IMR-90 (cell line): Measurements from ENCODE around the gene SYNPO2. TPM values are rescaled to one million over a fixed set of nuclear protein-coding genes. Genes with fewer than 3 reads are reported as not detected.

Source experiments
- ATAC-seq: fragments of 200-7000 bp; cut with Tn5 transposase; 2 replicates; pipeline ENCODE4 v1.9.1; 2020; ENCODE audit warnings: low read depth, mild to moderate bottlenecking, moderate library complexity
- BruUV-seq: library from RNA; stranded (reverse); fragments of 400-500 nt; replicated peaks from 2 replicates; lab custom pipeline; 2021; lab: Mats Ljungman, UMichigan
- CTCF ChIA-PET: fragments of 300-600 bp; formaldehyde crosslinking; extraction: SDS; loops from one replicate; lab custom pipeline; 2021; ENCODE audit warnings: antibody characterized with exemption; lab: Yijun Ruan, JAX
- POLR2A ChIA-PET: fragments of 300-600 bp; sonication (Branson Sonifier 250); formaldehyde crosslinking; loops from one replicate; lab custom pipeline; 2022; ENCODE audit warnings: antibody characterized with exemption; ENCODE audit not compliant: unreplicated experiment; lab: Charles Lee
- DNase-seq: peaks from one replicate; pipeline ENCODE4 v3.0.0; 2013
- H2AFZ ChIP-seq: replicated peaks from 2 replicates; pipeline ENCODE3; 2013; ENCODE audit warnings: low read length, mild to moderate bottlenecking; ENCODE audit not compliant: poor library complexity
- H2AK5ac ChIP-seq: 2 replicates; pipeline ENCODE4 v1.6.1; 2013; ENCODE audit warnings: low read depth, low read length, inconsistent platforms
- H2AK9ac ChIP-seq: replicated peaks from 2 replicates; pipeline ENCODE3; 2013; ENCODE audit warnings: mild to moderate bottlenecking, low read depth, low read length, moderate library complexity; ENCODE audit not compliant: poor library complexity
- H2BK120ac ChIP-seq: 2 replicates; pipeline ENCODE4 v1.6.1; 2013; ENCODE audit warnings: low read depth, low read length, inconsistent platforms
- H2BK15ac ChIP-seq: 3 replicates; pipeline ENCODE4 v1.6.1; 2013; ENCODE audit warnings: low read depth, low read length, inconsistent platforms
- H2BK20ac ChIP-seq: 2 replicates; pipeline ENCODE4 v1.6.1; 2013; ENCODE audit warnings: low read depth, mild to moderate bottlenecking, inconsistent platforms, low read length, moderate library complexity
- H2BK5ac ChIP-seq: 2 replicates; pipeline ENCODE4 v1.6.1; 2013; ENCODE audit warnings: mild to moderate bottlenecking, low read depth, low read length, inconsistent platforms; ENCODE audit not compliant: poor library complexity, severe bottlenecking
- H3K14ac ChIP-seq: replicated peaks from 2 replicates; pipeline ENCODE4 v1.6.1; 2013; ENCODE audit warnings: low read depth, low read length, inconsistent platforms
- H3K18ac ChIP-seq: 2 replicates; pipeline ENCODE4 v1.6.1; 2013; ENCODE audit warnings: low read depth, low read length, control low read depth
- H3K23ac ChIP-seq: 2 replicates; pipeline ENCODE4 v1.6.1; 2013; ENCODE audit warnings: low read depth, low read length, inconsistent platforms
- H3K27ac ChIP-seq: 2 replicates; pipeline ENCODE4 v1.5.1; 2013; ENCODE audit warnings: mild to moderate bottlenecking, control low read depth, low read length; ENCODE audit not compliant: insufficient read depth
- H3K27me3 ChIP-seq: 2 replicates; pipeline ENCODE4 v1.6.1; 2013; ENCODE audit warnings: low read length; ENCODE audit not compliant: control insufficient read depth, insufficient read depth
- H3K36me3 ChIP-seq: 2 replicates; pipeline ENCODE4 v1.6.1; 2013; ENCODE audit warnings: low read length, mixed read lengths; ENCODE audit not compliant: control insufficient read depth, insufficient read depth
- H3K4ac ChIP-seq: 2 replicates; pipeline ENCODE4 v1.6.1; 2013; ENCODE audit warnings: low read depth, low read length, inconsistent platforms
- H3K4me1 ChIP-seq: 2 replicates; pipeline ENCODE4 v1.6.1; 2013; ENCODE audit warnings: low read length, mixed read lengths; ENCODE audit not compliant: control insufficient read depth, insufficient read depth
- H3K4me2 ChIP-seq: 2 replicates; pipeline ENCODE4 v1.6.1; 2013; ENCODE audit warnings: low read depth, mild to moderate bottlenecking, control low read depth, low read length, moderate library complexity
- H3K4me3 ChIP-seq: 2 replicates; pipeline ENCODE4 v1.5.1; 2013; ENCODE audit warnings: low read depth, mild to moderate bottlenecking, control low read depth, low read length, moderate library complexity; ENCODE audit not compliant: insufficient read depth
- H3K56ac ChIP-seq: 2 replicates; pipeline ENCODE4 v1.6.1; 2013; ENCODE audit warnings: low read length, inconsistent platforms; ENCODE audit not compliant: insufficient read depth; ENCODE audit errors: extremely low read depth
- H3K79me1 ChIP-seq, 2 experiments: 2 replicates each; pipeline ENCODE4 v1.6.1; 2013; ENCODE audit warnings: low read length in 2 of 2, inconsistent platforms in 1 of 2, low read depth in 1 of 2
- H3K9ac ChIP-seq: 2 replicates; pipeline ENCODE4 v1.6.1; 2013; ENCODE audit warnings: low read depth, low read length, control low read depth
- H3K9me1 ChIP-seq: 2 replicates; pipeline ENCODE4 v1.6.1; 2013; ENCODE audit warnings: low read length, inconsistent platforms; ENCODE audit not compliant: insufficient read depth
- H3K9me3 ChIP-seq: 2 replicates; pipeline ENCODE4 v1.6.1; 2013; ENCODE audit warnings: low read length; ENCODE audit not compliant: control insufficient read depth, insufficient read depth
- H4K20me1 ChIP-seq: 2 replicates; pipeline ENCODE4 v1.6.1; 2013; ENCODE audit warnings: low read length, inconsistent platforms; ENCODE audit not compliant: insufficient read depth
- H4K5ac ChIP-seq: 2 replicates; pipeline ENCODE4 v1.6.1; 2013; ENCODE audit warnings: mild to moderate bottlenecking, low read depth, low read length, control low read depth
- H4K8ac ChIP-seq, 2 experiments: 2 replicates each; pipeline ENCODE4 v1.6.1; 2013; ENCODE audit warnings: low read depth in 2 of 2, low read length in 2 of 2, control low read depth in 1 of 2, inconsistent platforms in 1 of 2
- H4K91ac ChIP-seq: 2 replicates; pipeline ENCODE4 v1.6.1; 2013; ENCODE audit warnings: low read depth, low read length, inconsistent platforms; ENCODE audit not compliant: insufficient read depth
- BHLHE40 ChIP-seq: fragments of 150-350 bp; IDR thresholded peaks from 2 replicates; pipeline ENCODE4 v1.6.1; 2016; ENCODE audit warnings: mild to moderate bottlenecking, low read depth, low read length
- CEBPB ChIP-seq: IDR thresholded peaks from 2 replicates; pipeline ENCODE4 v1.6.1; 2012; ENCODE audit warnings: low read depth, low read length, improper control_type of control experiment
- CHD1 ChIP-seq: IDR thresholded peaks from 2 replicates; pipeline ENCODE4 v1.6.1; 2012; ENCODE audit warnings: low read depth, low read length, improper control_type of control experiment
- FOS ChIP-seq: fragments of 150-350 bp; IDR thresholded peaks from 2 replicates; pipeline ENCODE4 v1.6.1; 2016; ENCODE audit warnings: low read depth, low read length
- MXI1 ChIP-seq: IDR thresholded peaks from 2 replicates; pipeline ENCODE4 v1.6.1; 2012; ENCODE audit warnings: low read depth, mild to moderate bottlenecking, low read length, moderate library complexity, borderline replicate concordance
- NFE2L2 ChIP-seq: fragments of 150-350 bp; IDR thresholded peaks from 2 replicates; pipeline ENCODE4 v1.6.1; 2016; ENCODE audit warnings: low read depth, mild to moderate bottlenecking, low read length
- RAD21 ChIP-seq: IDR thresholded peaks from 2 replicates; pipeline ENCODE4 v1.6.1; 2012; ENCODE audit warnings: low read length, improper control_type of control experiment
- RFX5 ChIP-seq: IDR thresholded peaks from 2 replicates; pipeline ENCODE4 v1.8.0; 2012; ENCODE audit warnings: low read depth, mild to moderate bottlenecking, low read length, moderate library complexity
- WGBS, 2 experiments: methylation state at CpG; one replicate each; pipeline versions ENCODE4 v1.1.5 to v1.1.7; 2013; ENCODE audit warnings: missing lambda C conversion rate in 2 of 2; ENCODE audit not compliant: insufficient read length in 1 of 2; ENCODE audit errors: extremely low coverage in 2 of 2; 5-methylcytosine and 5-hydroxymethylcytosine counted together
- dilution Hi-C: fragments of 300-500 bp; cut with HindIII; formaldehyde crosslinking; loops from one replicate; pipeline ENCODE4 v1.14.3; 2018; ENCODE audit warnings: low sequenced_read_pairs; ENCODE audit not compliant: unreplicated experiment
- in situ Hi-C: fragments of 300-500 bp; cut with MboI; formaldehyde crosslinking; loops from 3 replicates; pipeline ENCODE4 v1.14.3; 2019; ENCODE audit warnings: low sequenced_read_pairs, inconsistent platforms, mixed read lengths
- intact Hi-C: fragments of 100-400 bp; cut with micrococcal nuclease; formaldehyde crosslinking; loops from 2 replicates; pipeline ENCODE4 v1.10.0; 2022
- polyA plus RNA-seq, 3 experiments: library from polyadenylated mRNA; depleted of rRNA; stranded (reverse); fragments of >200 nt; gene quantifications; 2 replicates each; pipeline ENCODE4 v1.2.3, GENCODE V29; 2012; ENCODE audit warnings: low replicate concordance in 1 of 3
- total RNA-seq: library from RNA; depleted of rRNA; stranded (reverse); fragments of >200 nt; gene quantifications from 2 replicates; pipeline ENCODE4 v1.2.3, GENCODE V29; 2012
- TF ChIP-seq, protein P1 (sequence below): conservative IDR thresholded peaks from 2 replicates; pipeline ENCODE4 v1.5.1; 2012; ENCODE audit warnings: mild to moderate bottlenecking, low read depth, low read length, improper control_type of control experiment

SYNPO2 gene
- total and polyA plus RNA-seq, 2 of the 4 experiments (the other 2 are of a cell fraction), result 0.99 to 1.8 TPM

DNA sequence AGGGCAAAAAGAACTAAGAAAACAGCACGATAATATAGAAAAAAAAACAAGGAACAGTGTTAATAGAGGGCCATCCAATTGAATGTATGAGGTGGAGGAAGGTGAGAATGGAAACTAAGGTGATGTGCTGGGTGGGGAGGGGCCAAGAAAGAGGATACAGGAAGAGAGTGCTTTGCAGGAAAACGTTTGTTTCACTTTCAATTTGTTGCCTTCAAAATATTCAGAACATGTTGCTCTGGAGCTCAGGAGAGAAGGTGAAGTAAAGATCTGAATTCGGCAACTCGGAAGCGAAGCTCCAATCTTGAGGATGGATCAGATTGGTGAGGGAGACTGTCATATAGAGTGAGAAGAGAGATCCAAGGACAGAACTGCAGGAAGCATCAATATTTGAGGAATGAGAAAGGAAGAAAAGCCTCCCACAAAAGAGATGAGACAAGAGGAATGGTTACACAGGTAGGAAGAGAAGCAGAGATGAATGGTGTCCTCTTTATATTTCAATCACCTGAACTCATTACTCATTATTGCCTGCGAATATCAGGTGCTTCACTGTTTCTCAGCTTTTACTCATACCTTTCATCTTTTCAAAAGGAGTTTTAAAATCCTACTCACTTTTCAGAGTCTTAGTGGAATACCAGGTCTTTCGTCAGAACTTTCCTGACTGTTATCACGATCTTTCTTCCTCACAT lies 38.0 kb upstream of the SYNPO2 start:
- H4K8ac ChIP-seq, result peak overlapping the region; percentile 78 to 88
- CTCF ChIA-PET, result interaction anchor here (1.0 to 2.0 kb wide), 3 partner anchors 11 to 14 kb away, joined by 3 to 7 read pairs (median 3); no protein-coding TSS in a partner anchor
- dilution Hi-C loops (no loop called here), intact Hi-C loops (no loop called here), in situ Hi-C loops (no loop called here)
- H4K5ac ChIP-seq, result peak overlapping the region; percentile 100
- TF ChIP-seq RFX5, result no peak
- TF ChIP-seq NFE2L2, result no peak
- TF ChIP-seq CEBPB, result no peak
- TF ChIP-seq BHLHE40, result no peak
- no peak for TF ChIP-seq RAD21
- TF ChIP-seq FOS, result no peak
- no peak for TF ChIP-seq CHD1
- no peak for TF ChIP-seq MXI1
- TF ChIP-seq, protein P1, sequence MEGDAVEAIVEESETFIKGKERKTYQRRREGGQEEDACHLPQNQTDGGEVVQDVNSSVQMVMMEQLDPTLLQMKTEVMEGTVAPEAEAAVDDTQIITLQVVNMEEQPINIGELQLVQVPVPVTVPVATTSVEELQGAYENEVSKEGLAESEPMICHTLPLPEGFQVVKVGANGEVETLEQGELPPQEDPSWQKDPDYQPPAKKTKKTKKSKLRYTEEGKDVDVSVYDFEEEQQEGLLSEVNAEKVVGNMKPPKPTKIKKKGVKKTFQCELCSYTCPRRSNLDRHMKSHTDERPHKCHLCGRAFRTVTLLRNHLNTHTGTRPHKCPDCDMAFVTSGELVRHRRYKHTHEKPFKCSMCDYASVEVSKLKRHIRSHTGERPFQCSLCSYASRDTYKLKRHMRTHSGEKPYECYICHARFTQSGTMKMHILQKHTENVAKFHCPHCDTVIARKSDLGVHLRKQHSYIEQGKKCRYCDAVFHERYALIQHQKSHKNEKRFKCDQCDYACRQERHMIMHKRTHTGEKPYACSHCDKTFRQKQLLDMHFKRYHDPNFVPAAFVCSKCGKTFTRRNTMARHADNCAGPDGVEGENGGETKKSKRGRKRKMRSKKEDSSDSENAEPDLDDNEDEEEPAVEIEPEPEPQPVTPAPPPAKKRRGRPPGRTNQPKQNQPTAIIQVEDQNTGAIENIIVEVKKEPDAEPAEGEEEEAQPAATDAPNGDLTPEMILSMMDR, result no peak
- ATAC-seq, result peak; percentile 61
- POLR2A ChIA-PET, result interaction anchor here (1.6 kb wide), 1 partner anchor 16 kb away, joined by 6 read pairs; no protein-coding TSS in a partner anchor
- peaks cover 3% of the 10 kb centered on the region; the same call in 1 of the 2 replicates for H3K4me1 ChIP-seq
- no peaks in the 10 kb centered on the region for H3K36me3 ChIP-seq
- peak overlapping the region; percentile 95 for H3K18ac ChIP-seq
- H2AK9ac ChIP-seq, result no peak overlapping the region
- peak overlapping the region; percentile 100 for H3K4me2 ChIP-seq
- no peaks in the 10 kb centered on the region for H3K79me1 ChIP-seq
- peak overlapping the region; percentile 87 for H2AFZ ChIP-seq
- no peaks in the 10 kb centered on the region for H4K20me1 ChIP-seq
- peak overlapping the region; percentile 74 for H2BK120ac ChIP-seq
- H4K91ac ChIP-seq, result 0 out of 2 replicates have a peak overlapping the region, but pooled peaks have one; percentile 54
- no TSS peak for BruUV-seq
- H2BK5ac ChIP-seq, result peak overlapping the region; percentile 74
- H3K4me3 ChIP-seq, result peak overlapping the region; percentile 62
- peak overlapping the region; percentile 77 for H3K4ac ChIP-seq
- 0 out of 2 replicates have a peak, but pooled peaks cover 4% of the 10 kb centered on the region for H3K9me1 ChIP-seq
- H3K56ac ChIP-seq, result peak overlapping the region; percentile 65; the same call in 1 of the 2 replicates
- no peaks in the 10 kb centered on the region for H3K27me3 ChIP-seq
- H3K9me3 ChIP-seq, result no peaks in the 10 kb centered on the region
- no peak overlapping the region for H2AK5ac ChIP-seq
- peak overlapping the region; percentile 30; the same call in 1 of the 3 replicates for H2BK15ac ChIP-seq
- H3K9ac ChIP-seq, result peak overlapping the region; percentile 86
- peak overlapping the region; percentile 87 for H3K14ac ChIP-seq
- peak overlapping the region; percentile 62; the same call in 1 of the 2 replicates for H2BK20ac ChIP-seq
- peak overlapping the region; percentile 70 for H3K23ac ChIP-seq
- peak overlapping the region; percentile 16; the same call in 1 of the 2 replicates for H3K27ac ChIP-seq
- peak; percentile 14 for DNase-seq
- 45% methylated on average over 4 of the region's 8 CpGs; no CpG with 5 or more reads in 1 of the 2 experiments for WGBS, 2 experiments
